Measurements from ENCODE around the gene DPH2.

DNA sequence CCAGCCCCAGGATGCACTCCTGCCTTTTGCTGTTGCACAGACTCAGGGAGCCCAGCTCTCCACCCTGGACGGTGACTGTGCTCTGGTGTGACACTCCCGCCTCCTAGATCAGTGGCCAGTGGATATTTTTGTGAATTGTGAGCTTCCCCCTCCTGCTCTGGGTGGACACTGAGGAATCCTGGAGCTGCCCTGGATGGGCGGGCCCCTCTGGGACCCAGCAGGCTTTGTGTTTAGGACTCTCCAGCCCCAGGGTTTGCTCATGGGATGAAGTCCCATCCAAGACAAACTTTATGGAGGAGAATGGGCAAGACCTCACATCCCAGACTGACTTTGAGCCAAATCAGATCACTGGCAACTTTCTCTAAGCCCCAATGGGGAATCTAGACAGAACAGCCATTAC is 45.4 kb downstream of the DPH2 start:
- no peak for TF ChIP-seq CTCF (IDR thresholded peaks at IDR 0.05; ENCODE audit: poor library complexity, severe bottlenecking)
- TF ChIP-seq REST (IDR thresholded peaks at IDR 0.05; ENCODE audit: borderline replicate concordance): no peak
- no peak for TF ChIP-seq MXI1 (conservative IDR thresholded peaks at IDR 0.05; ENCODE audit: poor library complexity, severe bottlenecking)
- TF ChIP-seq RAD21 (conservative IDR thresholded peaks at IDR 0.05): no peak
